Upper lobe of left lung (tissue), 4 donors: ENCODE results near the gene SPEF1.

Experiments used
- POLR2A ChIP-seq, 4 donors: fragments of 450-650 bp; IDR thresholded peaks; one replicate each; pipeline ENCODE4 v1.5.1; 2016 to 2017; ENCODE audit warnings: antibody characterized with exemption in 4 of 4, mild to moderate bottlenecking in 2 of 4
- TF ChIP-seq, protein P1 (sequence below), 6 experiments: fragments of 450-650 bp in 4 of 6; fragments of 200-600 bp in 2 of 6; sonication (generic) in 2 of 6; IDR thresholded peaks; one replicate each; pipeline ENCODE4 v1.5.1; 2016 to 2019; ENCODE audit warnings: antibody characterized with exemption in 6 of 6

DNA sequence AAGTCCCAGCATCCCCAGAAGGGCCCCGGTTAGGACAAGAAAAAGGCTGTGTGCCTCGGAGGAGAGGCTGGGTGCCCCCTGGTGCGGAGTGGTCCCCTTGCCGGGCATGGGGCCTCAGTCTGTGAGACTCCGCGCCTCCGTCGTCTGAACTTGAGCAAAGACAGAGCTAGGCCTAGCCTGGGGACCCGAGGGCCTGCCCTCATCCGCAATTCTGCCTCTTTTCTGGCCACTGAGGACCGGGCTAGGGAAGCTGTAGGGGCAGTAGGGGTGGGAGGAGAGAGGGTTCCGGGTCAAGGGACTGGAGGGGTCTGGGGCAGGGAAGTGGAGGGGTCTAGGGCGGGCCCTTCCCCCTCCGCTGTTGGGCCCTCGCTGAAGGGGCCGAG, 49.3 kb downstream of the SPEF1 start:
- no peak for TF ChIP-seq POLR2A (IDR thresholded peaks at IDR 0.05)
- TF ChIP-seq, protein P1, sequence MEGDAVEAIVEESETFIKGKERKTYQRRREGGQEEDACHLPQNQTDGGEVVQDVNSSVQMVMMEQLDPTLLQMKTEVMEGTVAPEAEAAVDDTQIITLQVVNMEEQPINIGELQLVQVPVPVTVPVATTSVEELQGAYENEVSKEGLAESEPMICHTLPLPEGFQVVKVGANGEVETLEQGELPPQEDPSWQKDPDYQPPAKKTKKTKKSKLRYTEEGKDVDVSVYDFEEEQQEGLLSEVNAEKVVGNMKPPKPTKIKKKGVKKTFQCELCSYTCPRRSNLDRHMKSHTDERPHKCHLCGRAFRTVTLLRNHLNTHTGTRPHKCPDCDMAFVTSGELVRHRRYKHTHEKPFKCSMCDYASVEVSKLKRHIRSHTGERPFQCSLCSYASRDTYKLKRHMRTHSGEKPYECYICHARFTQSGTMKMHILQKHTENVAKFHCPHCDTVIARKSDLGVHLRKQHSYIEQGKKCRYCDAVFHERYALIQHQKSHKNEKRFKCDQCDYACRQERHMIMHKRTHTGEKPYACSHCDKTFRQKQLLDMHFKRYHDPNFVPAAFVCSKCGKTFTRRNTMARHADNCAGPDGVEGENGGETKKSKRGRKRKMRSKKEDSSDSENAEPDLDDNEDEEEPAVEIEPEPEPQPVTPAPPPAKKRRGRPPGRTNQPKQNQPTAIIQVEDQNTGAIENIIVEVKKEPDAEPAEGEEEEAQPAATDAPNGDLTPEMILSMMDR (IDR thresholded peaks at IDR 0.05): no peak
